Neural crest cell (in vitro differentiated cells): Measurements from ENCODE around the gene DENND4C. TPM values are rescaled to one million over a fixed set of nuclear protein-coding genes. Genes with fewer than 3 reads are reported as not detected.

Experiments
- DNase-seq: peaks from one replicate; pipeline ENCODE4 v3.0.0; 2021; ENCODE audit warnings: low read depth, mixed read lengths, low spot score
- H3K27ac Mint-ChIP-seq: one replicate; pipeline ENCODE4 v1.8.0; 2021; ENCODE audit warnings: mild to moderate bottlenecking, mixed read lengths; ENCODE audit not compliant: unreplicated experiment
- H3K27me3 Mint-ChIP-seq: 2 replicates; pipeline ENCODE4 v1.8.0; 2021; ENCODE audit warnings: low read depth, mild to moderate bottlenecking, mixed read lengths
- H3K36me3 Mint-ChIP-seq: 2 replicates; pipeline ENCODE4 v1.8.0; 2021; ENCODE audit warnings: low read depth, mild to moderate bottlenecking, mixed read lengths
- H3K4me1 Mint-ChIP-seq: 2 replicates; pipeline ENCODE4 v1.8.0; 2021; ENCODE audit warnings: mixed read lengths
- H3K4me3 Mint-ChIP-seq: one replicate; pipeline ENCODE4 v1.8.0; 2021; ENCODE audit warnings: mild to moderate bottlenecking, mixed read lengths
- H3K9me3 Mint-ChIP-seq: 2 replicates; pipeline ENCODE4 v1.8.0; 2021; ENCODE audit warnings: mixed read lengths
- total RNA-seq: library from RNA; stranded (reverse); gene quantifications from 2 replicates; pipeline ENCODE4 v1.2.1, GENCODE V29; 2021
- TF ChIP-seq, protein P1 (sequence below): fragments of 200-600 bp; sonication (generic); conservative IDR thresholded peaks from 2 replicates; pipeline ENCODE4 v1.5.0; 2021; ENCODE audit warnings: antibody characterized with exemption, mild to moderate bottlenecking

DENND4C gene
- total RNA-seq, 1 donor from 2014 or later = 26.4 TPM

DNA sequence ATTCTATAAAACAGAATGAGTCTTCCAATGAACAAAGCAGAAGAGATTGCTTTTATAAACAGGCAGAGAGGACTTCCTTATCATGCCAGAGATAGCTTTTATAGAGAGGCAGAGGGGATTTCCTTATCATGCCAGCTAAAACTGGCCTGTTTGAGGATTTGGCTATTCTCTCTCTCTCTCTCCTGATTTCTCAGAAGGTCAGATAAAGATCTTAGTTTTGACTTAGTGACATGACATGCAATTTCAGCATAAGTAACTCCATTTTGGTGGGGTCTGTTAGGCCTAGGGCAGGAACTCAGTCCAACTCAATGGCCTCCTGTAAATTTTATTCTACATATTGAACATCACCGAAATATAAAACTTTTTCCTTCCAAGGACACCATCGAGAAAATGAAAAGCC lies 31.5 kb upstream of the DENND4C start:
- Mint-ChIP-seq H3K27me3 (no peaks in the 10 kb centered on the region), H3K27ac (no peak overlapping the region), H3K36me3 (no peaks in the 10 kb centered on the region), H3K4me1 (peaks cover 7% of the 10 kb centered on the region), H3K9me3 (no peaks in the 10 kb centered on the region), H3K4me3 (no peak overlapping the region)
- no peak for DNase-seq
- TF ChIP-seq, protein P1, sequence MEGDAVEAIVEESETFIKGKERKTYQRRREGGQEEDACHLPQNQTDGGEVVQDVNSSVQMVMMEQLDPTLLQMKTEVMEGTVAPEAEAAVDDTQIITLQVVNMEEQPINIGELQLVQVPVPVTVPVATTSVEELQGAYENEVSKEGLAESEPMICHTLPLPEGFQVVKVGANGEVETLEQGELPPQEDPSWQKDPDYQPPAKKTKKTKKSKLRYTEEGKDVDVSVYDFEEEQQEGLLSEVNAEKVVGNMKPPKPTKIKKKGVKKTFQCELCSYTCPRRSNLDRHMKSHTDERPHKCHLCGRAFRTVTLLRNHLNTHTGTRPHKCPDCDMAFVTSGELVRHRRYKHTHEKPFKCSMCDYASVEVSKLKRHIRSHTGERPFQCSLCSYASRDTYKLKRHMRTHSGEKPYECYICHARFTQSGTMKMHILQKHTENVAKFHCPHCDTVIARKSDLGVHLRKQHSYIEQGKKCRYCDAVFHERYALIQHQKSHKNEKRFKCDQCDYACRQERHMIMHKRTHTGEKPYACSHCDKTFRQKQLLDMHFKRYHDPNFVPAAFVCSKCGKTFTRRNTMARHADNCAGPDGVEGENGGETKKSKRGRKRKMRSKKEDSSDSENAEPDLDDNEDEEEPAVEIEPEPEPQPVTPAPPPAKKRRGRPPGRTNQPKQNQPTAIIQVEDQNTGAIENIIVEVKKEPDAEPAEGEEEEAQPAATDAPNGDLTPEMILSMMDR = no peak

DNA sequence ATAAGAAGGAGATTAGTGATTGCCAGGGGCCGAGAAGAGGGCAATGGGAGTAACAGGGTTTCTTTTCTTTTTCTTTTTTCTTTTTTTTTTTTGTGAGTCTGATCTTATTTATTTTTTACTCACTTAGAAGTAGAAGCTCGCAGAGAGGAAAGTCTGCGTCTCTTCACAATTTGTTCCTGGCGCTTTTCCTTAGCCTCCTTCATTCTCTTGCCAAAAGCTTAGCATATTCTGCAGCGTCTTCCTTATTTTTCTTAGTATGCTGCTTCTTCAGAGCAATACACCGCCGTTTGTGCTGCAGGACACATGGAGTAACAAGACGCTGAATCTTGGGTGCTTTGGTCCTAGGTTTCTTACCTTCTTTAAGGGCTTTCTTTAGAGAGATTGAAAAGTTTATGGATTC lies 30.3 kb upstream of the DENND4C start:
- Mint-ChIP-seq H3K4me1 (peaks cover 7% of the 10 kb centered on the region), H3K27ac (no peak overlapping the region), H3K9me3 (no peaks in the 10 kb centered on the region), H3K36me3 (no peaks in the 10 kb centered on the region), H3K4me3 (no peak overlapping the region), H3K27me3 (no peaks in the 10 kb centered on the region)
- DNase-seq = no peak
- TF ChIP-seq, protein P1 = no peak

DNA sequence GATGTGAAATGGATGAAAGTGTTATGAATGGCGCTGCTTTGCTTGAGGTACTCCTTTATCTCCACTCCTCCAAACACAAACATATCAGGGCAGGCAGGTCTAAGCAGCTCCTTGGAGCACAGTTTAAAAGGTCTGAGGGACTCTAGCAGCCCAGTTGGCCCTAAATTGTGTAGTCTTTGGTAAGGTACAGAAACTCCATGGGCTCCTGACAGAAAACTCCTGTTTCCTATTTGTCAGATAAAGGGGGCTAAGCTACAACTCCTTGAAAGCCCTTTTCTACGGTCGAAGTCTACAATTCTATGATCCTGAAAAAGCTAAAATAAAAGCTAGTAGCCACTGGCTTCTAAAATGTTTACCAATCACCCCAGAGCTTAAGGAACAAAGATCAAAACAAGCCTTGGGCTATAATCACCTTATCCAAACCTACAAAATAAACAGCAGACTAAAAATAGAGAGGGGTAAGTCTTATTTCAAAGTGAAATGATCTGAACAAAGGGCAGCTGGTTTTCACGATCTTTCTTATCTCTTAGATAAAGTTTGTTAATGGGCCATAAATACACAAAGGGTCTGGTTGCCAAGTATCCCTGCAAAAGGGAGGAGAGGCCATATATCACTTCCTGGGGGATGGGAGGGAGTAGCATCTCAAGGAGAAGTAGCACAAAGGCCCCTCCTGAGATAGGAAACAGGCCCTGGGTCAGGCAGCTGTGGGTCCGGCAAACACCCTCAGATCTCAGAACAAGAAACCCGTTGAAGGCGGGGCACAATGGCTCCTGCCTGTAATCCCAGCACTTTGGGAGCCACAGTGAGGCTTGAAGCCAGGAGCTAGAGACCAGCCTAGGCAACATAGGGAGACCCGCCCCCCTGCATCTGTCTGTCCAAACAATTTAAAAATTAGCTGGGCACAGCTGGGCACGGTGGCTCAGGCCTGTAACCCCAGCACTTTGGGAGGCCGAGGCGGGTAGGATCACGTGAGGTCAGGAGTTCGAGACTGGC lies 28.3 kb upstream of the DENND4C start:
- H3K4me3 Mint-ChIP-seq = no peak overlapping the region
- peaks cover 7% of the 10 kb centered on the region for H3K4me1 Mint-ChIP-seq
- no peaks in the 10 kb centered on the region for H3K9me3 Mint-ChIP-seq

DNA sequence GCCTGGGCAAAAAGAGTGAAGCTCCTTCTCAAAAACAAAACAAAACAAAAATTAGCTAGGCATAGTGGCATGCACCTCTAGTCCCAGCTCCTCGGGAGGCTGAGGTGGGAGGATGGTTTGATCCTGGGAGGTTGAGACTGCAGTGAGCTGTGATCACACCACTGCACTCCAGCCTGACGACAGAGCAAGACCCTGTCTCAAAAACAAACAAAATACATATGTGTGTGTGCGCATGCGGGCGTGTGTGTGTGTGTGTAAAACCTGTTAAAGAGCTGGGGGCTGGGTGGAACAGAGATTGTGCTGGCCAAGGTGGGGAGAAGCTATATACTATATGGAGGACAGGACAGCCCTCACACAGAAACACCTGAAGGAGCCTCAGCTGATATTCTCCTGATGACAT lies 27.4 kb upstream of the DENND4C start:
- DNase-seq = no peak
- no peaks in the 10 kb centered on the region for H3K9me3 Mint-ChIP-seq
- peaks cover 7% of the 10 kb centered on the region for H3K4me1 Mint-ChIP-seq
- no peak overlapping the region for H3K27ac Mint-ChIP-seq
- H3K4me3 Mint-ChIP-seq = no peak overlapping the region
- H3K36me3 Mint-ChIP-seq = no peaks in the 10 kb centered on the region
- no peaks in the 10 kb centered on the region for H3K27me3 Mint-ChIP-seq
- TF ChIP-seq, protein P1 = no peak

More for the DNA sequence above, 28.3 kb upstream of the DENND4C start:
- TF ChIP-seq, protein P1 = no peak
- Mint-ChIP-seq H3K36me3 (no peaks in the 10 kb centered on the region), H3K27ac (peak overlapping the region; percentile 96), H3K27me3 (no peaks in the 10 kb centered on the region)
- DNase-seq = no peak

DNA sequence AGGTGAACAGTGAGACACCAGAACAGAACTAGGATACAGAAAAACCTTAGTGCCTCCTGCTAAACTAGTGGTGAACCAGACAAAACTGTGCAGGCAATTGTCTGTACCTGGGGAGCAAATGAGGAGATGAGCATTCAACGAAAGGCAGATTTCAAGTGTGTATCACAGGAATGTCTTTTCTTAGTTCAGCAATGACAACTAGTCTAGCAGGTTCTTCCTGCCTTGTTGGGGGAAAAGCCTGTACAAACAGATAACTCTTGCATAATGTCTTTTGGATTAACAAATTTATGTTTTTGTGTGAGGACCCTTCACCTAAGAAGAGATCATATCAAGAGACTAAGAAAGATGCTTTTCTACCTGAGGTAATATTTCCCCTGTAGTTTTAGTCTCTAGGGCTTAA lies 21.8 kb upstream of the DENND4C start:
- DNase-seq = no peak
- Mint-ChIP-seq H3K4me3 (no peak overlapping the region), H3K4me1 (no peaks in the 10 kb centered on the region), H3K9me3 (no peaks in the 10 kb centered on the region), H3K36me3 (no peaks in the 10 kb centered on the region), H3K27me3 (no peaks in the 10 kb centered on the region), H3K27ac (no peak overlapping the region)
- TF ChIP-seq, protein P1 = no peak
